Transverse colon (tissue), 4 donors: Measurements from ENCODE around the gene LEO1. TPM values are rescaled to one million over a fixed set of nuclear protein-coding genes. Genes with fewer than 3 reads are reported as not detected.
A peak's percentile ranks its signal among the peaks of the same experiment; 100 is the strongest.

ENCODE experiments used
- DNase-seq: peaks from one replicate; pipeline ENCODE4 v3.0.0-alpha.2; 2019
- H3K27ac ChIP-seq, 4 donors: fragments of 200-600 bp; sonication (generic); 2 replicates each; pipeline ENCODE4 v1.5.1; 2016 to 2018; ENCODE audit warnings: inconsistent platforms in 4 of 4
- H3K27me3 ChIP-seq: fragments of 200-600 bp; sonication (generic); 2 replicates; pipeline ENCODE4 v1.5.1; 2017; ENCODE audit warnings: inconsistent platforms
- H3K36me3 ChIP-seq, 4 donors: fragments of 200-600 bp; sonication (generic); 2 replicates each; pipeline ENCODE4 v1.5.1; 2017 to 2019; ENCODE audit warnings: inconsistent platforms in 4 of 4
- H3K4me1 ChIP-seq, 4 donors: fragments of 200-600 bp; sonication (generic); 2 replicates each; pipeline ENCODE4 v1.5.1; 2017 to 2020; ENCODE audit warnings: inconsistent platforms in 4 of 4
- H3K4me3 ChIP-seq, 4 donors: fragments of 200-600 bp; sonication (generic); 1 replicate in 1 of 4; 2 replicates in 3 of 4; pipeline versions ENCODE4 v1.5.1 to v1.6.1; 2017 to 2019; ENCODE audit warnings: inconsistent platforms in 4 of 4
- H3K9me3 ChIP-seq, 2 donors: fragments of 200-600 bp; sonication (generic); 2 replicates each; pipeline ENCODE4 v1.5.1; 2017 to 2019; ENCODE audit warnings: inconsistent platforms in 2 of 2
- EP300 ChIP-seq: sonication (generic); formaldehyde crosslinking; IDR thresholded peaks from one replicate; pipeline ENCODE4 v1.6.1; 2017; ENCODE audit warnings: antibody characterized with exemption, low read depth
- POLR2A ChIP-seq: fragments of 450-650 bp; IDR thresholded peaks from one replicate; pipeline ENCODE4 v1.6.1; 2016; ENCODE audit warnings: antibody characterized with exemption, mild to moderate bottlenecking, moderate library complexity
- POLR2AphosphoS5 ChIP-seq, 3 donors: sonication (generic); formaldehyde crosslinking; IDR thresholded peaks; one replicate each; pipeline ENCODE4 v1.6.1; 2016; ENCODE audit warnings: antibody characterized with exemption in 3 of 3
- WGBS, 2 donors: methylation state at CpG; one replicate each; pipeline ENCODE4 v1.1.5; 2018; ENCODE audit warnings: low coverage in 1 of 2; 5-methylcytosine and 5-hydroxymethylcytosine counted together
- in situ Hi-C, 4 donors: fragments of 200-750 bp; cut with MboI; loops; one replicate each; pipeline versions ENCODE4 v1.15.0 to v1.15.1; 2017; ENCODE audit warnings: low sequenced_read_pairs in 3 of 4, low pct_ligation_motif_present in 1 of 4, low pct_unique_long_range_greater_than_20kb in 1 of 4
- intact Hi-C: fragments of 100-400 bp; cut with DNase I; formaldehyde crosslinking; loops from one replicate; pipeline ENCODE4 v1.15.1; 2023; ENCODE audit warnings: low total_unique reads
- total RNA-seq, 4 donors: library from RNA; depleted of rRNA; stranded (reverse); fragments of >200 nt; gene quantifications; one replicate each; pipeline ENCODE4 v1.1.0, GENCODE V29; 2016
- TF ChIP-seq, protein P1 (sequence below), 5 experiments: fragments of 200-600 bp in 3 of 5; fragments of 450-650 bp in 2 of 5; sonication (generic) in 3 of 5; IDR thresholded peaks; 1 replicate in 2 of 5; 2 replicates in 3 of 5; pipeline ENCODE4 v1.5.1; 2016 to 2017; ENCODE audit warnings: antibody characterized with exemption in 5 of 5, inconsistent platforms in 3 of 5, mild to moderate bottlenecking in 2 of 5, moderate library complexity in 1 of 5

The LEO1 gene
- total RNA-seq, 4 donors from 2014 or later, result 27.2 to 38.2 (median 30.9) TPM

- H3K27me3 ChIP-seq, result no peaks in the 10 kb centered on the region
- H3K27ac ChIP-seq, result no peak overlapping the region
- no peak overlapping the region for H3K4me3 ChIP-seq
- in situ Hi-C loops (loop anchor here in 1 of 4 donors (25.0 kb wide), 1 partner anchor 144 kb away; no protein-coding TSS in a partner anchor), intact Hi-C loops (no loop called here)
- no peak for DNase-seq
- peaks cover 0 to 16% (median 8%) of the 10 kb centered on the region in 4 donors for H3K4me1 ChIP-seq
- no peaks in the 10 kb centered on the region for H3K9me3 ChIP-seq
- H3K36me3 ChIP-seq, result no peaks in the 10 kb centered on the region
- 95 to 100% methylated on average over 1 of the region's 1 CpG for WGBS, 2 donors
- TF ChIP-seq POLR2AphosphoS5 (IDR thresholded peaks at IDR 0.05) (no peak), EP300 (no peak), POLR2A (no peak)
- TF ChIP-seq, protein P1, sequence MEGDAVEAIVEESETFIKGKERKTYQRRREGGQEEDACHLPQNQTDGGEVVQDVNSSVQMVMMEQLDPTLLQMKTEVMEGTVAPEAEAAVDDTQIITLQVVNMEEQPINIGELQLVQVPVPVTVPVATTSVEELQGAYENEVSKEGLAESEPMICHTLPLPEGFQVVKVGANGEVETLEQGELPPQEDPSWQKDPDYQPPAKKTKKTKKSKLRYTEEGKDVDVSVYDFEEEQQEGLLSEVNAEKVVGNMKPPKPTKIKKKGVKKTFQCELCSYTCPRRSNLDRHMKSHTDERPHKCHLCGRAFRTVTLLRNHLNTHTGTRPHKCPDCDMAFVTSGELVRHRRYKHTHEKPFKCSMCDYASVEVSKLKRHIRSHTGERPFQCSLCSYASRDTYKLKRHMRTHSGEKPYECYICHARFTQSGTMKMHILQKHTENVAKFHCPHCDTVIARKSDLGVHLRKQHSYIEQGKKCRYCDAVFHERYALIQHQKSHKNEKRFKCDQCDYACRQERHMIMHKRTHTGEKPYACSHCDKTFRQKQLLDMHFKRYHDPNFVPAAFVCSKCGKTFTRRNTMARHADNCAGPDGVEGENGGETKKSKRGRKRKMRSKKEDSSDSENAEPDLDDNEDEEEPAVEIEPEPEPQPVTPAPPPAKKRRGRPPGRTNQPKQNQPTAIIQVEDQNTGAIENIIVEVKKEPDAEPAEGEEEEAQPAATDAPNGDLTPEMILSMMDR (IDR thresholded peaks at IDR 0.05), result no peak
These were observed 21.4 kb upstream of the LEO1 start for GRCh38 chr15:51992953-51993352.

- Histone ChIP-seq H3K4me1 (peaks cover 0 to 16% (median 8%) of the 10 kb centered on the region in 4 donors), H3K27ac (no peak overlapping the region), H3K9me3 (no peaks in the 10 kb centered on the region), H3K36me3 (no peaks in the 10 kb centered on the region), H3K27me3 (no peaks in the 10 kb centered on the region), H3K4me3 (no peak overlapping the region)
- 79 to 94% methylated on average over 3 to 4 of the region's 4 CpGs for WGBS, 2 donors
- TF ChIP-seq POLR2AphosphoS5 (IDR thresholded peaks at IDR 0.05) (no peak), EP300 (no peak), POLR2A (no peak)
- TF ChIP-seq, protein P1 (IDR thresholded peaks at IDR 0.05), result no peak
- DNase-seq, result no peak
- intact Hi-C loops, result no loop called here
- in situ Hi-C loops, result loop anchor here in 1 of 4 donors (25.0 kb wide), 1 partner anchor 146 kb away; no protein-coding TSS in a partner anchor
These were observed 19.6 kb upstream of the LEO1 start for GRCh38 chr15:51991141-51991540.

GRCh38 chr15:51982770-51983103, 11.2 kb upstream of the LEO1 start:
- TF ChIP-seq POLR2A (no peak), POLR2AphosphoS5 (IDR thresholded peaks at IDR 0.05) (no peak), EP300 (no peak)
- TF ChIP-seq, protein P1 (IDR thresholded peaks at IDR 0.05), result no peak
- no peaks in the 10 kb centered on the region for H3K27me3 ChIP-seq
- H3K4me1 ChIP-seq, result peaks cover 8 to 25% (median 14%) of the 10 kb centered on the region in 4 donors
- no peak for DNase-seq
- in situ Hi-C loops (loop anchor here in 1 of 4 donors (25.0 kb wide), 1 partner anchor 155 kb away; no protein-coding TSS in a partner anchor), intact Hi-C loops (no loop called here)
- no peaks in the 10 kb centered on the region for H3K9me3 ChIP-seq
- peak overlapping the region; percentile 66 to 83 (median 77) for H3K27ac ChIP-seq
- no peaks in the 10 kb centered on the region for H3K36me3 ChIP-seq
- no peak overlapping the region for H3K4me3 ChIP-seq

DNA sequence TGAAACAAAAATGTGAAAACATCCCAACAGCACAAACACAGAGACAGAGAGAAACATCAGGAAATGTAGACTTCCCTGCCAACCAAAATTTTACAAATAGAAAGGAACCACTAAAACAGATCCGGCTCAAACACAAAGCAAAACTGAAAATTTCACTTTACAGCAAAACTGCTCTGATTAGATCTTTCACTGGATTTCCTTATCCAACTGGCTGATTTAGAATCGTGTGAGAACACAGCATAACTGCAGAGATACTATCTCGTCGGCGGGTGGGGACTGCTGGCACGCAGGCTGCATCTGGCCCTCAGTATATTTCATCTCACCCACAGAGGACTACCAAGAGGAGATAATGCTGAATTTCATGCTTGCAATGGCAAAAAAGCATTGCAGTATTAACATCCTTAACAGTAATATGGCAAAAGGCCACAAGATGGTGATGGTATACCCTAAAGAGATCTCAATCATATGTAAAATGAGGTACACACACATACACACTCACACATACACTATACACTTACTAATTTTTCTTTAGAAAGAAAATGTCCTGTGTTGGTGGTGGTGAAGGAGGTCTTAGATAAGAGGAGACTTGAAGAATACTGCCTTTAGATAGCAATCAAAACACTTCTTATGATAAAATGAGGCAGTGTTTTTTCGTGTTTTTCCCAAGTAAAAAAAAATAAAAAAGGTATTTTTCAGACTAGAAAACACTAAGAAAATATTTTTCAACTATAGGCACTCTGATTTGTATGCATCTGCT, 10.6 kb upstream of the LEO1 start:
- peak overlapping the region; percentile 66 to 83 (median 77) for H3K27ac ChIP-seq
- DNase-seq, result no peak
- in situ Hi-C loops (loop anchor here in 1 of 4 donors (25.0 kb wide), 1 partner anchor 155 kb away; no protein-coding TSS in a partner anchor), intact Hi-C loops (no loop called here)
- H3K4me1 ChIP-seq, result peaks cover 8 to 25% (median 14%) of the 10 kb centered on the region in 4 donors
- H3K9me3 ChIP-seq, result no peaks in the 10 kb centered on the region
- peak overlapping the region in 2 of 4 donors; percentile 1 to 14 for H3K4me3 ChIP-seq
- TF ChIP-seq, protein P1 (IDR thresholded peaks at IDR 0.05), result peak; percentile 32 to 79 (median 43)
- no peak for TF ChIP-seq POLR2AphosphoS5 (IDR thresholded peaks at IDR 0.05)
- WGBS, 2 donors, result 11 to 24% methylated on average over 3 to 7 of the region's 7 CpGs
- no peaks in the 10 kb centered on the region for H3K36me3 ChIP-seq
- H3K27me3 ChIP-seq, result no peaks in the 10 kb centered on the region
